Activated naive CD4-positive, alpha-beta T cell treated with anti-CD3 and anti-CD28 coated beads, Interleukin-2, amount 50 U/mL, for 72 hours (primary cell): Measurements from ENCODE around the gene C17orf75. TPM values are rescaled to one million over a fixed set of nuclear protein-coding genes. Genes with fewer than 3 reads are reported as not detected.

Source experiments
- ATAC-seq, 2 donors: fragments of 150-1000 bp; cut with Tn5 transposase; 2 replicates each; pipeline ENCODE4 v1.10.0; 2021; ENCODE audit warnings: mild to moderate bottlenecking in 2 of 2, moderate library complexity in 2 of 2
- DNase-seq, 2 donors: peaks; one replicate each; pipeline ENCODE4 v3.0.0; 2021 to 2022; ENCODE audit warnings: low spot score in 2 of 2
- H3K27ac Mint-ChIP-seq, 2 donors: one replicate each; pipeline ENCODE4 v1.8.0; 2022; ENCODE audit warnings: mild to moderate bottlenecking in 2 of 2, mixed read lengths in 2 of 2
- H3K36me3 Mint-ChIP-seq, 2 donors: one replicate each; pipeline ENCODE4 v1.8.0; 2022; ENCODE audit warnings: mixed read lengths in 2 of 2
- H3K9me3 Mint-ChIP-seq, 2 donors: one replicate each; pipeline ENCODE4 v1.8.0; 2022; ENCODE audit warnings: mixed read lengths in 2 of 2
- total RNA-seq, 2 donors: library from RNA; stranded (reverse); gene quantifications; one replicate each; pipeline ENCODE4 v1.2.3, GENCODE V29; 2022

C17orf75 gene
- total RNA-seq, 2 donors from 2014 or later = 10.8 to 24.5 TPM

GRCh38 chr17:32298298-32298697 lies 43.7 kb downstream of the C17orf75 start:
- ATAC-seq (no peak), DNase-seq (no peak)
- no peaks in the 10 kb centered on the region for H3K9me3 Mint-ChIP-seq
- H3K27ac Mint-ChIP-seq = no peak overlapping the region
- H3K36me3 Mint-ChIP-seq = no peaks in the 10 kb centered on the region

GRCh38 chr17:32297860-32298259 lies 44.1 kb downstream of the C17orf75 start:
- Mint-ChIP-seq H3K27ac (no peak overlapping the region), H3K36me3 (no peaks in the 10 kb centered on the region), H3K9me3 (no peaks in the 10 kb centered on the region)
- DNase-seq (no peak), ATAC-seq (no peak)

- DNase-seq = no peak
- ATAC-seq = no peak
Observed at GRCh38 chr17:32297424-32297823, 44.5 kb downstream of the C17orf75 start.

GRCh38 chr17:32292094-32292493 lies 49.9 kb downstream of the C17orf75 start:
- H3K27ac Mint-ChIP-seq = no peak overlapping the region
- DNase-seq (no peak), ATAC-seq (no peak)
- no peaks in the 10 kb centered on the region for H3K9me3 Mint-ChIP-seq
- H3K36me3 Mint-ChIP-seq = no peaks in the 10 kb centered on the region

More at GRCh38 chr17:32297424-32297823, 44.5 kb downstream of the C17orf75 start:
- Mint-ChIP-seq H3K9me3 (no peaks in the 10 kb centered on the region), H3K27ac (no peak overlapping the region), H3K36me3 (no peaks in the 10 kb centered on the region)

GRCh38 chr17:32289471-32290070 lies 52.4 kb downstream of the C17orf75 start:
- no peak overlapping the region for H3K27ac Mint-ChIP-seq
- DNase-seq (no peak), ATAC-seq (no peak)
- H3K9me3 Mint-ChIP-seq = no peaks in the 10 kb centered on the region
- no peaks in the 10 kb centered on the region for H3K36me3 Mint-ChIP-seq

- no peak for DNase-seq
Observed at GRCh38 chr17:32288615-32289014, 53.4 kb downstream of the C17orf75 start.

GRCh38 chr17:32287804-32288511 lies 54.0 kb downstream of the C17orf75 start:
- no peaks in the 10 kb centered on the region for H3K36me3 Mint-ChIP-seq

More at GRCh38 chr17:32288615-32289014, 53.4 kb downstream of the C17orf75 start:
- Mint-ChIP-seq H3K27ac (no peak overlapping the region), H3K9me3 (no peaks in the 10 kb centered on the region), H3K36me3 (no peaks in the 10 kb centered on the region)
- no peak for ATAC-seq

GRCh38 chr17:32286518-32286900 lies 55.5 kb downstream of the C17orf75 start:
- ATAC-seq (peak in 1 of 2 donors; percentile 37), DNase-seq (no peak)
- H3K36me3 Mint-ChIP-seq = no peaks in the 10 kb centered on the region
- H3K27ac Mint-ChIP-seq = no peak overlapping the region
- no peaks in the 10 kb centered on the region for H3K9me3 Mint-ChIP-seq

More at GRCh38 chr17:32287804-32288511, 54.0 kb downstream of the C17orf75 start:
- ATAC-seq (no peak), DNase-seq (no peak)
- H3K9me3 Mint-ChIP-seq = no peaks in the 10 kb centered on the region
- no peak overlapping the region for H3K27ac Mint-ChIP-seq

GRCh38 chr17:32285746-32286517 lies 56.0 kb downstream of the C17orf75 start:
- DNase-seq = no peak
- no peak overlapping the region for H3K27ac Mint-ChIP-seq
- no peaks in the 10 kb centered on the region for H3K36me3 Mint-ChIP-seq
- H3K9me3 Mint-ChIP-seq = no peaks in the 10 kb centered on the region
- no peak for ATAC-seq

- ATAC-seq (no peak), DNase-seq (no peak)
- Mint-ChIP-seq H3K9me3 (no peaks in the 10 kb centered on the region), H3K27ac (no peak overlapping the region), H3K36me3 (no peaks in the 10 kb centered on the region)
Observed at GRCh38 chr17:32285306-32285705, 56.7 kb downstream of the C17orf75 start.

- ATAC-seq = no peak
- H3K36me3 Mint-ChIP-seq = no peaks in the 10 kb centered on the region
- no peaks in the 10 kb centered on the region for H3K9me3 Mint-ChIP-seq
- H3K27ac Mint-ChIP-seq = no peak overlapping the region
- no peak for DNase-seq
Observed at GRCh38 chr17:32283745-32284201, 58.2 kb downstream of the C17orf75 start.

- ATAC-seq (no peak), DNase-seq (no peak)
- H3K9me3 Mint-ChIP-seq = no peaks in the 10 kb centered on the region
- H3K27ac Mint-ChIP-seq = no peak overlapping the region
- no peaks in the 10 kb centered on the region for H3K36me3 Mint-ChIP-seq
Observed at GRCh38 chr17:32281011-32281451, 60.9 kb downstream of the C17orf75 start.

- DNase-seq (no peak), ATAC-seq (no peak)
- H3K9me3 Mint-ChIP-seq = no peaks in the 10 kb centered on the region
- H3K36me3 Mint-ChIP-seq = no peaks in the 10 kb centered on the region
- no peak overlapping the region for H3K27ac Mint-ChIP-seq
Observed at GRCh38 chr17:32279891-32280716, 61.9 kb downstream of the C17orf75 start.

- Mint-ChIP-seq H3K9me3 (no peaks in the 10 kb centered on the region), H3K27ac (no peak overlapping the region), H3K36me3 (no peaks in the 10 kb centered on the region)
- ATAC-seq (no peak), DNase-seq (no peak)
Observed at GRCh38 chr17:32278815-32279214, 63.2 kb downstream of the C17orf75 start.
